HG02759 (cell line): ENCODE data around the gene ATG4A.

ENCODE experiments used
- ATAC-seq: cut with Tn5 transposase; IDR thresholded peaks from one replicate; pipeline ENCODE4 v1.9.1; 2021; ENCODE audit warnings: mild to moderate bottlenecking, moderate library complexity; ENCODE audit not compliant: unreplicated experiment

The ATG4A gene, protein sequence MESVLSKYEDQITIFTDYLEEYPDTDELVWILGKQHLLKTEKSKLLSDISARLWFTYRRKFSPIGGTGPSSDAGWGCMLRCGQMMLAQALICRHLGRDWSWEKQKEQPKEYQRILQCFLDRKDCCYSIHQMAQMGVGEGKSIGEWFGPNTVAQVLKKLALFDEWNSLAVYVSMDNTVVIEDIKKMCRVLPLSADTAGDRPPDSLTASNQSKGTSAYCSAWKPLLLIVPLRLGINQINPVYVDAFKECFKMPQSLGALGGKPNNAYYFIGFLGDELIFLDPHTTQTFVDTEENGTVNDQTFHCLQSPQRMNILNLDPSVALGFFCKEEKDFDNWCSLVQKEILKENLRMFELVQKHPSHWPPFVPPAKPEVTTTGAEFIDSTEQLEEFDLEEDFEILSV

DNA sequence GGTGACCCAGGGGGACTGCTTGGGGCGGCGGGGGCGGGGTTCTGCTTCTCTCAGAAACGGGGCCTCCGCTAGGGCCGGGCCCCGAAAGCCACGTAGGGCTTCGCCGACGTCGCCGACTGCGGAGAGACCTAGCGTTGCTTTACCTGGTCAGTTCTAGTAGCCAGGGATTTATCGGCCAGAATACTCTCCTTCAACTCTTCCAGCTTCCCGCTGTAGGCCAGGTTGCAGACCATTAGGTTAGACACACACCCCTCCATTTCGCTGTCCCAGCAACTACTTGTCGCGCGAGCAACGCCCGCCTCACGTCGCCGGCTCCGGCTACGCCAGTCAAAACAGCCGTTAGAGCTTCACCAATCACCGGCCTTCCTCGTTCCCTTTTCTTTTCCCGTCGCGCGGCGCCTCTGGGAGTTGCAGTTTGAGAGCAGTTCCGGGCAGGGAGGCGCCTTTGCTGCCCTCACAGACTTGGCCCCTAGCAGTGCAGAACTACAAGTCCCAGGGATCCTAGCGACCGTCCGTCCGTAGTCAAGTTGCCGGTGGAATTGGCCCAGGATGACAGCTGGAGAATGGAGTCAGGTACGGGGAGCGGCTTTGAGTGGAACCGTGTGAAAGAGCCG lies at the start of gene ATG4A, which contains the start of gene PSMD10:
ATG4A (plus strand) TSS at position 515 of the 614 bp plus-strand sequence; CDS start at position 564, 49 bp downstream.
PSMD10 (minus strand) TSS at position 279 of the 614 bp plus-strand sequence; CDS start at position 257, 22 bp downstream.
- peak; percentile 95 for ATAC-seq

DNA sequence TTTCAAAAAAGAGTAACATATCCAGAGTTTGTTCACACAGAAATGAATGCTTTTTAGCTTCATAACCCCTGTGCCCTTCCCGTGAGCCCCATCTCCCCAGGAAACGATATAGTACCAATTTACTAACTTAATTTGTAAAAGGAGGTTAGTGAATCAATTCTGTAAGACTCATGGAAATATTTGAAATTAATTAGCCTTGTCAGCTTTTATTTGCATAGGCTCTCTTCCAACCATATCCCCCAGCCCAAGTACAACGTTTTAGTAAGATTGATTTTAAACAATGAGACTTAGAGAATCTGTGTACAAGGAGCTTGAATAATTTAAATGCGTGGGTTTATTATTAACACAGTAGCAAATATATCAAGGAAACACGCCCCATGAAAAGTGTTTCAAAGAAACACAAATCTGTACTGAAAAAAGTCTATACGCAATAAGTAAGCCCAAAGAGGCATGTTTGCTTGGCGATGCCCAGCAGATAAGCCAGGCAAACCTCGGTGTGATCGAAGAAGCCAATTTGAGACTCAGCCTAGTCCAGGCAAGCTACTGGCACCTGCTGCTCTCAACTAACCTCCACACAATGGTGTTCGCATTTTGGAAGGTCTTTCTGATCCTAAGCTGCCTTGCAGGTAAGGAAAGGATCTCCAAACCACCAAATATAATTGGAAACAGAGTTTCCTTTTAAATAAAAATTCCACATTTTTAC lies 46.9 kb upstream of the ATG4A start, which contains the start of gene VSIG1:
VSIG1 (plus strand) TSS at position 512 of the 703 bp plus-strand sequence; CDS start at position 578, 66 bp downstream.
- ATAC-seq: no peak

DNA sequence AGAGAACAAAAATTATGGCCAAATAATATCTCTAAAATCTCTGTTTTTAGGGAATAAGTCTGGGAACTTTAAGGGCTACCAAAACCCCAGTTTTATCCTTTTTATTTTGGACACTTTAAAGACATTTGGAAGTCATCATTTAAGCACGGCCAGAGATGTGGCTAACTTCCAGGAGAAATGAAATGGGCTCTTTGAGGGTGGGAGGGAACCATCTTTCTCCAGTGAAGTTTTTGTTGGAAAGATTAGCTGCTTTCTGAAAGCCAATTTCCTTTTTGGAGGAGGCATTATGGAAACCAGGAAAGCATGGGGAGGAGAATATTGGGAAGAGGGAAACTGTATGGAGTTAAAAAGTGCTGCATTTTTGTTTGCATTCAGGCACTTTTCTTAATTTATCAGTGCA lies 41.9 kb upstream of the ATG4A start:
- ATAC-seq: no peak

DNA sequence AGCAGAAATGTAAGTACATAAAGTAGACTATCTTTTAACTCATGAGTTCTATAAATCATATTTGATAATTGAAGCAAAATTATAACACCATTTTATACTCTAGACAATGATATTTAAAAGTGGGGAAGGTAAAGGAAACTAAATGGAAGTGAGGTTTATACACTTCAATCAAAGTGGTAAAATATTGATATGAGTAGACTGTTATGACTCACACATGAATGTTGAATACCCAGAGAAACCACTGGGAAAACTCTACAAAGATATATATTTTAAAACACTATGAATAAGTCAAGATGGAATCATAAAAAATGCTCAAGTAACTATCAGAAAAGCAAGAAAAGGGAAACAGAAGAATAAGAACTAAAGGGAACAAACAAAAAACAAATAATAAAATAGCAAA lies 38.4 kb upstream of the ATG4A start:
- no peak for ATAC-seq

DNA sequence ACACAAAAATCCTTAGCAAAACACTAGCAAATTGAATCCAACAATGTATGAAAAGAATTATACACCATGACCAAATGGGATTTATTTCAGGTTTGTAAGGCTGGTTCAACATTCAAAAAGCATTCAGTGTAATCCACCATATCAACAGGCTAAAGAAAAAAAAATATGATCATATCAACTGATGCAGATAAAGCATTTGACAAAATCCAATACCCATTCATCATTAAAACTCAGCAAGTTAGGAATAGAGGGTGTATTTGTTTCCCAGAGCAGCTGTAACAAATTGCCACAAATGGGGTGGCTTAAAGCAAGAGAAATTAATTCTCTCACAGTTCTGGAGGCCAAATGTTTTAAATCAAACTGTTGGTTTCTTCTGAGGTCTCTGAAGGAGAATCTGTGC lies 36.0 kb upstream of the ATG4A start:
- ATAC-seq: no peak

DNA sequence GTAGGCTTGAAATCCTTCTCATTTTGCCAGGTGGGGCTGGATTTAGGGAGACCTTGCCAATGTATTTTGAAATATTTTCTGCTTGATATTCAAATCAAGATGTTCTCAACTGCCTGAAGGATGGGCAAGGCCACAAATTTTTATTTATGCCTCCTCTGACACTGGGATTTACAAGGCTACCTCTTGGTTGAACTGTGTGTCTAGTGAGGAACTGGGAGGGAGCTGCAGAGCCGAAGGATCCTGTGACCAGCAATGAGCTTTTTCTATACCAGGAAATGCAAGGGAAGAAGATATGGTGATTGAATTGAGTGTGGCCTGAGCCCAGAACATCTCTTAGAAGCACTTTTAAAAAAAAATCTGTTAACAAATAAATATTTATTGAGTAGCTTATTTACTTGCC lies 31.8 kb upstream of the ATG4A start:
- no peak for ATAC-seq

DNA sequence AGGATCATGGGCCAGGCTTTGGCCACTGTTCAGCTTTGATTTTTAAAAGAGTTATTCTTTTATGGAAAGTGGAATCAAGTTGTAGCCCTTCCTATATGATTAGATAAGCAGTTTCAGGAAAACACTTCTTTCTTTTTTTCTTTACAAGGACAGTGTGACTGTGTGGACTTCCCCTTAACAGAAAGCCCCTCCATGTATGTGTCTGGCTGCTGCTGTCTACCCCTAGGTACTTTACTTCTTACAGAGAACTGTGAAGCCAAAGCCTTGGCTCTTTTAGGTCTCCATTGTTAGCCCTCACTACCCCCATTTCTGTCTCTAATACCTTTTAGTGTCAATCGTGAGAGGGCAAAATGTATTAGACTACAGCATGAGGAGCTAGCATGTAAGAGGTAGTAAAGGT lies 27.6 kb upstream of the ATG4A start:
- no peak for ATAC-seq

DNA sequence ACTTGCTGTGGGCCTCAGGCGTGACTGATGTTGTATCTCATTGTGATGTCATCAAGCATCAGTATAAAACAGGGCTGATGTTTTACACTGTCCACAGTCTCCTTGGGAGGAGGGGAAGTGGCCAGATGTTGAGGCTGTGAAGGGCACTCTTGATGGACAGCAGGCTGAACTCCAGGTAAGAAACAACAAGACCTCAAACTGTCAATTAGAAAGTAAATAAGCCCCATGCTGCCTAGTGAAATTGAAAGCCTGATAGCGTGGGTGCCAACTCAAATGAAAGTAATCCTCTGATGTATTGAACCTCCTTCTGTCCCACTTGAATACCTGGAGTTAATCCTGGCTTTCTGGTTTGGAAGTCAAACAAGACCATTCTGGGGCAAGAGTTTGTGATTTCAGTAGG lies 27.0 kb upstream of the ATG4A start:
- no peak for ATAC-seq

DNA sequence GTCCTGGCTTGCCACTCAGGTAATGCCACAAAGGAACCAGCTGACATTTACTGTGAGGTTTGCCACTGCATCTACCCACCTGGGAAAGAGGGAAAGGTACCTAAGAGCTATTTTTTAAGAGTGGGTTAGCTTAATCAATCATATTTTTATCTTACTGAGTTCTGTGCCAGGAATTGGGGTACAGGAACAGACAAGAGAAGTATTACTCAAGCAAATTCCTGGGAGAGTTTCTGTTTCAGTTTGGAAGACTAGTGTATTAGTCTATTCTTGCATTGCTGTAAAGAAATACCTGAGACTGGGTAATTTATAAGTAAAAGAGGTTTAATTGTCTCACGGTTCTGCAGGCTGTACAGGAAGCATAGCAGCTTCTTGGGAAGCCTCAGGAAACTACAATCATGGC lies 23.5 kb upstream of the ATG4A start:
- no peak for ATAC-seq

DNA sequence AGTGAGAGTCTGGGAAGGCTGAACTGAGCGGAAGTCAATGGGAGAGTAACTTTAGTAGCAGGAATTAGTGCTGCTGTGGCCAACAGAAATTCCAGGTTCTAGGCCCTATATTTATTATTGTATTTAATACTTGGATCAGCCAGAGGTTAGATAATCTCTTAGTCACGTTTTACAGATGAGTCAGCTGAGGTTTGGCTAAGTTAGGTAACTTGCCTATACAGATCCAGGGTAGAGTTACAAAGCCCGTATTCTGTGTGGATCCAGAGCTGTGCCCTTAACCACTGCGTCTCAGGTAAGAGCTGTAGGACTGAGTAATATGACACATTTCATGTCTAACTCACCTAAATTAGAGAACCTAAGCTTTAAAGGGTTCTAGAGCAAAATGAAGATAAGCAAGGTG lies 20.7 kb upstream of the ATG4A start:
- ATAC-seq: no peak

DNA sequence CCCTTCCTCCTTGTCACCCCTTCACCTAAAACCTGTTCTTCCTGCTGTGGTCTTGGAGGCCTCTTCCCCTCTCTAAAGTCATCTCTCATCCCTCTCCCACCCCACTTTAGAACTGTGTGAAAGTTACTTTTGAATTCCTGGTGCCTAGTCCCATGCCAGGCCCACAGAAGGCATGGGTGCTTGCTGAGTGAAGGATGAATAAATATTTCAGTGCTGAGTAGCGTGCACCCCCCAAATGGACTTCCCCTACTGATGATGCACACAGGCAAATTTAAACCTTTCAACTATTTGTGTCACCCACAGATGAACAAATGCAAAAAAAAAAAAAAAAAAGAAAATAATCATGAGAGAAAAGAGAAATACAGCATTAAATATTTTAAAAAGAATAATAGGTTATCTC lies 20.0 kb upstream of the ATG4A start:
- no peak for ATAC-seq

DNA sequence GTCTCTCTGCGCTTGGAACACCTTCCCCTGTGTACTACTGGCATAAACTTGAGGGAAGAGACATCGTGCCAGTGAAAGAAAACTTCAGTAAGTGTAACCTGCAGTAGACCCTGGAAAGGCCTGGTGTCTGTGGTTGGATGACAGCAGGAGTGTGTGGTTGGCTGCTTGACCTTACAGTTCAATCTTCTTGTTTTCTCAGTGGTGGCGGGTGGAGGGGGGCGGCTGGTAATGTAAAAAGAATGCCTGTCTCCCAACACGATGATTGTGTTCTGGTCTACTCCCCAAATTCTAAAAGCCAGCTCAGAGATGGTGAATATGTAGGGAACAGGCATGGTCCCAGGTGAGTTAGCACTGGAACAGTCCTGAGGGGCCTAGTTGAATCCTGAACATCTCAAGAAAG lies 18.8 kb upstream of the ATG4A start:
- ATAC-seq: no peak

DNA sequence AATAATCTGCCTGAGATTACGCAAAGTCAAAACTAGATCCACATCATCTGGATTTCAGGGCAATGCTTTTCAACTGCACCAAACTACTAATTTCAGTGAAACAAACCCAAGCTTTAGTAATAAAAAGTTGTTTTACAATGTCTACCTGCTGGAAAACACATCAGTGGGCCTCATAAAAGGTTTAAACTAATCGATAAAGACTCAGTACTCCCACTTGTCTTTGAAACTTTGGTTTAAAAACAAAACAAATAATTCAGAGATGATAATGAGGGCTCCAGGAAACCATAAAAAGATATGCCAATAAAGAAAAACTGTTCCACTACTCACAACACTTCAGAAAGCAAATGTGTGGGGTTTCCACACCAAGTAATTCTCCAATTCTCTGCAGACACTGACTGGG lies 10.5 kb upstream of the ATG4A start:
- no peak for ATAC-seq

DNA sequence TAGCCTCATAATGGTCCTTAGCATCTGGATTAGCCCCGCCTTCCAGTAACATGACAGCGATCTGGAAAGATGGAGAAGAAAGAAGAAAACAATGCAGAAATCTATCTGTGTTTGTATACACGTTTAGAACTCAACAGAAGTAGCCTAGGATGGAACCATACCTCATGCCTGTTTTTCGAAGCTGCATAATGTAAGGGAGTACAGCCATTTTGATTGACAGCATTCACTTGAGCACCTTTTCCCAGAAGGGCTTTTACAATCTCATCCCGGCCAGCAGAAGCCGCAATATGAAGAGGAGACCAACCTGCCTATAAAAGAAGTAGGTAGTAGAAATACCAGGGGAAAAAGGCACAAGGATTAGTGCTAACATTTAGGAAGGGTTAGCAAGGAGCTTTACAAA lies 3.8 kb upstream of the ATG4A start:
- no peak for ATAC-seq

DNA sequence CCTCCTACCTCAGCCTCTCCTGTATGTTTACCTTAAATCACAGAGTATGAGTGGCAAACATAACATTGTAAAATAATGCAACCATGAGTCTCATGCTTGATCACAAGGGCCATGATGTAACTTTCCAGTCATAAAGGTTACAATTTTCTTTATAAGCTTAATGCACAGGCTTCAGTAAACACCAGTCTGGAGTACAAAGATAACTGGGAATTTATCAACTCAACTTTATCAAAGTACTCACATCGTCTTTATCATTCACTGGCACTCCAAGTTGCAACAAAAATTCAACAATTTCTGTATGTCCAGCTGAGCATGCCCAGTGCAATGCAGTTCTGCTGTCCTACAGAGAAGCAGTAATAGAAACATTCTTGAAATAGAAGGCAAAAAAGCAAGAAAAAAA lies 3.1 kb upstream of the ATG4A start:
- no peak for ATAC-seq

DNA sequence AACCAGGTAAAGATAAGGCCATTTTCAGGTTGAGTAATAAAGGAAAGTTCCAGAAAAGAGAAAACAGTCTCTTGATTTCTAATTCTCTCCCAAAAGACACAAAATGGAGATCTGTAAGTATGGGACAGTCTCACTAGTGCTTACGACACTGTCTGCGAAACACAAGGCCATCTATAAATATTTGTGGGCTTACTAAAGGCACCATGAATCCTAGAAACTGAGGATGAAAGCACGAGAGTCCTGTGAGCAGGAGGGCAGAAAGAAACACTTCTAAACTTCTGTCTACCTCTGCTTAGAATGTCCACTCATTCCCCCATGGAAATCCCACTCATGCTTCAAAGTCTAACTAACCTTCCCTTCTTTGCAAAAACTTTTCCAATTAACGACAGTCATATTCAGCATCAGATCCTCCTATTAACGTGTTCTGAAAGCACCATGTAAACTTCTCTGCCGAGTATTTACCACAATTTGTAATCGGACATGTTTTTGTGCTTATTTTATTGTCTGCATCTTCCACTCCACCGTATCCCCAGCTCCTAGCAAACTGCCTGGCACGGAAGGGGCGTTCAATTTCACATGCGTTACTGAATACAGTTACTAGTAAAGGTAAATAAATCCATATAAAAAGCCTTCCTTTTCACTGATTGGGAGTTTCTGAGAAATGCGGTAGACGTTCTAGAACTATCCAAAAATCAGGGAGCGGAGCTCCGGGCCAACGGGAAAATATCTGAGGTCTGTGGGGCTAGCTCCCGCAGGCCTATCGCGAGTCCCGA lies 901 bp upstream of the ATG4A start:
- ATAC-seq: peak; percentile 3

DNA sequence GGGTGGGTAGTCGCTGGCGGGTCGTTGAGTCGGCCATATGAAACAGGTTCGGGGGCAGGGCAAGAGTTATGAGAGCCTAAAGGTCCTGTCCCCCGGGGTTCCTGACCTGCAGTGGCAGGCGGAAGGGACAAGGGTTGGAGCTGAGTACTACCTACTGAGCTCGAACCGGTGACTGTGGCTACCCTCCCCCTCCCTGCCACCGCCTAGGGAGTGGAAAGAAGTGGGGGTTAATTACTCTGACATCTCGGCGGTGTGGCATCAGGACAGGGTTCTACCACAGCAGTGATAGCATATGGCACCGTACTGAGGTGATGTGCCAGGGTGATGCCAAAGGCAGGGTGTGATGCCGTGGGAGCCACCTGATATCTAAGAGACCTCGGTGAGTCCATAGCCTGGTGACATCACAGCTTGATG lies 307 bp downstream of the ATG4A start:
- peak; percentile 47 for ATAC-seq

DNA sequence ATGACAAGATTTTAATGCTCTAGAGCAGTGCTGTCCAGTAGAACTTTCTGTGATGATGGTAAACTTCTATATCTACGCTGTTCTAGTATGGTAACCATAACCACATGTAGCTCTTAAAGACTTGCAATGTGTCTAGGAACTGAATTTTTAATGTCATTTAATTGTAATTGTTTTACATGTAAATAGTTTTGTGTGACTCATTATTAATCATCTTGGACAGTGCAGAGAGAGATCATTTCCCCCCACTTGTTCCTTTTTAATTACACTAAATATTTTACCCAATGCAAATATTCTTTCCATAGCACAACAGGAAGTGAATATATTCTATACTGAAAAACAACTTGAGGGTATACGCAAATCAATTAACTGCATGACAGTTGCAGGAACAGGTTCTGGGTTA lies 5.8 kb downstream of the ATG4A start:
- ATAC-seq: no peak

DNA sequence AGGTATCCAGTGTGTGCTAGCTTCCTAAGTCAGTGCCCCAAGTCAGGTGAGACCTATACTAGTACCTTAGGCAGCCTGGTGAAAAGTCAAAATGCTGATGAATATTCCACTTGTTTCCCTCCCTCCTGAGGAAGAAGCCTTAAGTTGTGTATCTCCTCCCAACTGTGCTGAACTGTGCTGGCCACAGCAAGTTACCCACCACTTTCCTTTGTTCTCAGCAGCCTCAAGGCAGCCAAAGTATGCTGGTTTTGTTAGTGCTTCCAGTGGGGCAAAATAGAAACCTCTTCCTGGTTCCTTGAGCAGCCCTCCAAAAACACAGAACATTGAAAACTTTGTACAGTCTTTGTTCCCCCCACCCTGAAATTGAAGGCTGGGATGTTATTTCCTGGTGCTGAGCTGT lies 13.9 kb downstream of the ATG4A start:
- no peak for ATAC-seq

DNA sequence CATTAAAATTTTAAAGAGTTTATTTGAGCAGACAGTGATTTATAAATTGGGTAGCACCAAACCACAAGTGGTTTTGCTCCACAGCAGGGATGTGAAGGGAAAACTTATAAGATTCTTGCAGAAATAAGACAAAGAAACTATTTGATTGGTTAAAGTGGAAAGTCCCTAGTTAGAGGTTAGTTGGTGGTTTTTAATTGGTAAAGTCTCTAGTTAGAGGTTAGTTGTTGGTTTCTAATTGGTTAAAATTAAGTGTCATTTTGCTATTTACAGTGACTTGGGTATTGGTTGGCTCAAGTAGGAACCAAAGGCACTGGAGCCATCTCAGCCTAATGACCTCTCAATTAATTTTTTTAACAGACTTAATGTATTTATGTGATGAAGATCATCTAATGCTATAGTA lies 23.0 kb downstream of the ATG4A start:
- ATAC-seq: no peak

DNA sequence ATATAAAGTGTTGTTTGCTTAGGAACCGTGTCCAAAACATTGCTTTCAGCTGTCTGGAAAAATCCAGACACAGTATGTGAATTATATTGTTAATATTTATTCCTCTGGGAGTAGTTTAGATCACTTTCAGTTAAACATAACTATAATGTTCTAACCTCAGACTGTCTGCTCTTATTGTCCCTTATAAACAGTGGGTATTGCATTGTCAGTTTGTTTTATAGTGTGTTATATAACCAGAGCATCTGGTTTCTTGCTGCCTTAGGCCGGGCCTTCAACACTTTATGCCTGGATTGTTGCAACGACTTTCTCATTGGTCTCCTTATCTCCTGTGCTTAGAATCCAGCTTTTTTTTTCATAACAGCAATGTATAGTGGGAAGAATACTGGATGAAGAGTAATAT lies 26.4 kb downstream of the ATG4A start:
- no peak for ATAC-seq
